Panc1 (cell line): ENCODE measurements around the gene CDH10. TPM values are rescaled to one million over a fixed set of nuclear protein-coding genes. Genes with fewer than 3 reads are reported as not detected.

ENCODE experiments used
- ATAC-seq: fragments of 200-7000 bp; cut with Tn5 transposase; 2 replicates; pipeline ENCODE4 v1.9.1; 2020; ENCODE audit warnings: mild to moderate bottlenecking, moderate library complexity
- BruUV-seq: library from RNA; stranded (reverse); fragments of 400-500 nt; replicated peaks from 2 replicates; lab custom pipeline; 2021; lab: Mats Ljungman, UMichigan
- CTCF ChIA-PET: fragments of 300-600 bp; sonication (Branson Sonifier 250); formaldehyde crosslinking; loops from one replicate; lab custom pipeline; 2022; ENCODE audit warnings: antibody characterized with exemption; lab: Charles Lee
- POLR2A ChIA-PET: fragments of 300-600 bp; sonication (Branson Sonifier 250); formaldehyde crosslinking; loops from one replicate; lab custom pipeline; 2022; ENCODE audit warnings: antibody characterized with exemption; lab: Charles Lee
- DNase-seq: peaks from one replicate; pipeline ENCODE4 v3.0.0-alpha.2; 2010; ENCODE audit warnings: low read depth, low spot score
- H3K27ac ChIP-seq: 2 replicates; pipeline ENCODE4 v1.5.1; 2011; ENCODE audit warnings: mild to moderate bottlenecking, low read length, inconsistent platforms
- H3K27me3 ChIP-seq: fragments of 200-500 bp; sonication (Bioruptor generic); 2 replicates; pipeline ENCODE4 v1.6.0; 2014; ENCODE audit warnings: low read length, inconsistent platforms; ENCODE audit not compliant: control insufficient read depth, insufficient read depth
- H3K36me3 ChIP-seq: fragments of 200-500 bp; sonication (Bioruptor generic); 2 replicates; pipeline ENCODE4 v1.5.1; 2014; ENCODE audit warnings: inconsistent platforms, mild to moderate bottlenecking, low read length, moderate library complexity; ENCODE audit not compliant: control insufficient read depth, insufficient read depth
- H3K4me1 ChIP-seq: 2 replicates; pipeline ENCODE4 v1.5.1; 2011; ENCODE audit warnings: inconsistent platforms, mild to moderate bottlenecking, low read length, moderate library complexity; ENCODE audit not compliant: control insufficient read depth, insufficient read depth
- H3K4me3 ChIP-seq, 2 experiments: 2 replicates each; pipeline ENCODE4 v1.5.1; 2011 to 2012; ENCODE audit warnings: low read depth in 2 of 2, low read length in 2 of 2, mild to moderate bottlenecking in 2 of 2, inconsistent platforms in 1 of 2, moderate library complexity in 1 of 2
- H3K9me3 ChIP-seq: fragments of 200-500 bp; sonication (Bioruptor generic); 2 replicates; pipeline ENCODE4 v1.5.1; 2014; ENCODE audit warnings: low read depth, mild to moderate bottlenecking, inconsistent platforms, low read length, moderate library complexity; ENCODE audit not compliant: control insufficient read depth, insufficient read depth
- POLR2AphosphoS5 ChIP-seq: IDR thresholded peaks from 2 replicates; pipeline ENCODE4 v1.6.1; 2012; ENCODE audit warnings: mild to moderate bottlenecking, low read depth, low read length, moderate library complexity
- REST ChIP-seq, 2 experiments: IDR thresholded peaks; 2 replicates each; pipeline ENCODE4 v1.6.1; 2011 to 2012; ENCODE audit warnings: low read depth in 2 of 2, control low read depth in 1 of 2, low read length in 1 of 2, mild to moderate bottlenecking in 1 of 2, moderate library complexity in 1 of 2; ENCODE audit not compliant: insufficient read depth in 1 of 2
- SIN3A ChIP-seq: IDR thresholded peaks from 2 replicates; pipeline ENCODE4 v1.6.1; 2012; ENCODE audit warnings: low read depth, mild to moderate bottlenecking, low read length, moderate library complexity, borderline replicate concordance; ENCODE audit not compliant: insufficient read depth
- TCF7L2 ChIP-seq: IDR thresholded peaks from 2 replicates; pipeline ENCODE4 v1.6.1; 2011; ENCODE audit warnings: mild to moderate bottlenecking, low read depth, low read length, inconsistent platforms
- in situ Hi-C: cut with HindIII; loops from 2 replicates; pipeline ENCODE4 v1.10.0; 2016; ENCODE audit warnings: low sequenced_read_pairs, low pct_unique_long_range_greater_than_20kb
- intact Hi-C: fragments of 100-400 bp; cut with micrococcal nuclease; formaldehyde crosslinking; loops from one replicate; pipeline ENCODE4 v1.10.0; 2022; ENCODE audit not compliant: unreplicated experiment
- total RNA-seq: library from RNA; stranded (reverse); gene quantifications from one replicate; pipeline ENCODE4 v1.2.1, GENCODE V29; 2021; ENCODE audit not compliant: unreplicated experiment
- TF ChIP-seq, protein P1 (sequence below): fragments of 450-650 bp; IDR thresholded peaks from 2 replicates; pipeline ENCODE4 v1.5.1; 2017; ENCODE audit warnings: mild to moderate bottlenecking

Gene CDH10
- total RNA-seq, 1 experiment from 2014 or later = 0.72 TPM

GRCh38 chr5:24439465-24439864 lies 205.3 kb downstream of the CDH10 start:
- Histone ChIP-seq H3K27ac (no peak overlapping the region), H3K9me3 (no peaks in the 10 kb centered on the region), H3K36me3 (no peaks in the 10 kb centered on the region), H3K4me1 (no peaks in the 10 kb centered on the region), H3K27me3 (no peaks in the 10 kb centered on the region), H3K4me3 (no peak overlapping the region)
- ChIA-PET CTCF (no interaction called here), POLR2A (no interaction called here)
- intact Hi-C loops (no loop called here), in situ Hi-C loops (no loop called here)
- no peak for DNase-seq
- no TSS peak for BruUV-seq
- TF ChIP-seq REST (IDR thresholded peaks at IDR 0.05; ENCODE audit: insufficient read depth in 1 of 2, low read depth in 2 of 2, low read length in 1 of 2) (no peak), POLR2AphosphoS5 (no peak), TCF7L2 (no peak), SIN3A (no peak)
- TF ChIP-seq, protein P1, sequence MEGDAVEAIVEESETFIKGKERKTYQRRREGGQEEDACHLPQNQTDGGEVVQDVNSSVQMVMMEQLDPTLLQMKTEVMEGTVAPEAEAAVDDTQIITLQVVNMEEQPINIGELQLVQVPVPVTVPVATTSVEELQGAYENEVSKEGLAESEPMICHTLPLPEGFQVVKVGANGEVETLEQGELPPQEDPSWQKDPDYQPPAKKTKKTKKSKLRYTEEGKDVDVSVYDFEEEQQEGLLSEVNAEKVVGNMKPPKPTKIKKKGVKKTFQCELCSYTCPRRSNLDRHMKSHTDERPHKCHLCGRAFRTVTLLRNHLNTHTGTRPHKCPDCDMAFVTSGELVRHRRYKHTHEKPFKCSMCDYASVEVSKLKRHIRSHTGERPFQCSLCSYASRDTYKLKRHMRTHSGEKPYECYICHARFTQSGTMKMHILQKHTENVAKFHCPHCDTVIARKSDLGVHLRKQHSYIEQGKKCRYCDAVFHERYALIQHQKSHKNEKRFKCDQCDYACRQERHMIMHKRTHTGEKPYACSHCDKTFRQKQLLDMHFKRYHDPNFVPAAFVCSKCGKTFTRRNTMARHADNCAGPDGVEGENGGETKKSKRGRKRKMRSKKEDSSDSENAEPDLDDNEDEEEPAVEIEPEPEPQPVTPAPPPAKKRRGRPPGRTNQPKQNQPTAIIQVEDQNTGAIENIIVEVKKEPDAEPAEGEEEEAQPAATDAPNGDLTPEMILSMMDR = no peak
- no peak for ATAC-seq
